ENCODE data around the gene ASPSCR1. TPM values are rescaled to one million over a fixed set of nuclear protein-coding genes. Genes with fewer than 3 reads are reported as not detected.
A peak's percentile ranks its signal among the peaks of the same experiment; 100 is the strongest.

ASPSCR1 gene
- total RNA-seq, 1 donor from 2014 or later, result 27.5 TPM

DNA sequence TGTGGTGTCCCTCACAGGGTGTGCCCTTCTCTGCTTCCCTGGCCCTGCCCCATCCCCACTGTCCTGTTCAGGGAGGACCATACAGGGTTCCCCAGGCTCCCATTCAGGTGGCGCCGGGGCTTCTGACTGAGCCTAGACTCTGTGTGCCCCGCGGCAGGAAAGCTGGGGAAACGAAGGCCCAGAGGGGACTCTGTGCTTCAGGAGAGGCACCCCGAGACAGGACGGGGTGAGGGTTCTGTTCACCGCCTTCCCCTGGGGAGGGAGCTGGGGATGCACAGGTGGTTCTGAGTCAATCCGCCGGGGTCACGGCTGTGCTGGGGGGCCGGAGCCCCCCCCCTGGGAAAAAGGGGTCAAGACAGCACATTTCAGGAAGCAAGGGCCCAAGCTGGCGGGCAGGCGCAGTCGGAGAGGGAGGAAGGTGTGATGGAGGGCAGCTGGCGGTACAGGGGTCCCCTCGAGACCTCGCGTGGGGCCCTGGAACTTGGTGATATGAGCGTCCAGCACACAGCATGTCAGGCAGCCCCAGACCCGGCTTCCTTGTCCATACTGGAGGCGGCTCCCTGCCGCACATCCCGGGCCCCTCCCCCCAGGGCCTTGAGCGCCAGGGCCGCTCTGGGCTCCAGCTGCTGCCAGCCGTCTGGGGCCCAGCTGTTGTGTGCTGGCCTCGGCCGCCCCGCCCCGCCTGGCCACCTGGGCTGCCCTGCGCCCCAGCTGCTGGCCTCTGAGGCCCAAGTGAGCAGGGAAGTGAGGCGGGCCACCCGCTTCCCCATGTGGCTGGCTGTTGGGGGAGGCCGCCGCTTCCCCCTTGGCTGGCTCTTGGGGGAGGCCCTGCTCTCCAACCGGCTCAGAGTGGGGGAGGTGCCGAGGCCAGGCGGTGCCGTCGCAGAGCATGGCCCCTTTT is 10.8 kb upstream of the ASPSCR1 start:
- peak; percentile 78 for DNase-seq
- Histone ChIP-seq H3K9me3 (replicated peaks) (no peaks in the 10 kb centered on the region), H3K36me3 (no peaks in the 10 kb centered on the region), H3K4me3 (no peak overlapping the region), H3K27me3 (ENCODE audit: low read depth) (peaks cover 87% of the 10 kb centered on the region), H3K4me1 (peaks cover 32% of the 10 kb centered on the region), H3K27ac (replicated peaks) (no peak overlapping the region)
- intact Hi-C loops (cut with micrococcal nuclease), result loop anchor here (10.0 kb wide), 1 partner anchor 178 kb away; no protein-coding TSS in a partner anchor
- TF ChIP-seq, protein P1, sequence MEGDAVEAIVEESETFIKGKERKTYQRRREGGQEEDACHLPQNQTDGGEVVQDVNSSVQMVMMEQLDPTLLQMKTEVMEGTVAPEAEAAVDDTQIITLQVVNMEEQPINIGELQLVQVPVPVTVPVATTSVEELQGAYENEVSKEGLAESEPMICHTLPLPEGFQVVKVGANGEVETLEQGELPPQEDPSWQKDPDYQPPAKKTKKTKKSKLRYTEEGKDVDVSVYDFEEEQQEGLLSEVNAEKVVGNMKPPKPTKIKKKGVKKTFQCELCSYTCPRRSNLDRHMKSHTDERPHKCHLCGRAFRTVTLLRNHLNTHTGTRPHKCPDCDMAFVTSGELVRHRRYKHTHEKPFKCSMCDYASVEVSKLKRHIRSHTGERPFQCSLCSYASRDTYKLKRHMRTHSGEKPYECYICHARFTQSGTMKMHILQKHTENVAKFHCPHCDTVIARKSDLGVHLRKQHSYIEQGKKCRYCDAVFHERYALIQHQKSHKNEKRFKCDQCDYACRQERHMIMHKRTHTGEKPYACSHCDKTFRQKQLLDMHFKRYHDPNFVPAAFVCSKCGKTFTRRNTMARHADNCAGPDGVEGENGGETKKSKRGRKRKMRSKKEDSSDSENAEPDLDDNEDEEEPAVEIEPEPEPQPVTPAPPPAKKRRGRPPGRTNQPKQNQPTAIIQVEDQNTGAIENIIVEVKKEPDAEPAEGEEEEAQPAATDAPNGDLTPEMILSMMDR (IDR thresholded peaks at IDR 0.05; ENCODE audit: borderline replicate concordance), result no peak

DNA sequence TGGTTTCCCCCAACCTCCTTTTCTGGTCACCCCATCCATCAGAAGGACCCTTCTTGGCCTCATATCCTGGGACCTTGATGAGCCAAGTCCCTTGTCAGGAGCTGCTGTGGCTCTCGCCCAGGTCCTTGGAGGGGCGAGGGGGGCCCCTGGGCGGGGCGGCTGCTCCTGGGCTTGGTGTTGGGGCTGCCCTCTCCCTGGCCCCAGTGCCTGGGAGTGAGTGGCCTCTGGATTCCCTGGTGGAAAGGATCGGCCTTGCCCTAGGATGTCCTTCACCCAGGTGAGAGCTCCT is 10.2 kb upstream of the ASPSCR1 start:
- Histone ChIP-seq H3K27me3 (ENCODE audit: low read depth) (peaks cover 87% of the 10 kb centered on the region), H3K27ac (replicated peaks) (no peak overlapping the region), H3K4me3 (no peak overlapping the region), H3K4me1 (peaks cover 27% of the 10 kb centered on the region), H3K36me3 (no peaks in the 10 kb centered on the region), H3K9me3 (replicated peaks) (no peaks in the 10 kb centered on the region)
- intact Hi-C loops (cut with micrococcal nuclease), result loop anchor here (10.0 kb wide), 1 partner anchor 178 kb away; no protein-coding TSS in a partner anchor
- TF ChIP-seq, protein P1 (IDR thresholded peaks at IDR 0.05; ENCODE audit: borderline replicate concordance), result no peak
- DNase-seq, result no peak

DNA sequence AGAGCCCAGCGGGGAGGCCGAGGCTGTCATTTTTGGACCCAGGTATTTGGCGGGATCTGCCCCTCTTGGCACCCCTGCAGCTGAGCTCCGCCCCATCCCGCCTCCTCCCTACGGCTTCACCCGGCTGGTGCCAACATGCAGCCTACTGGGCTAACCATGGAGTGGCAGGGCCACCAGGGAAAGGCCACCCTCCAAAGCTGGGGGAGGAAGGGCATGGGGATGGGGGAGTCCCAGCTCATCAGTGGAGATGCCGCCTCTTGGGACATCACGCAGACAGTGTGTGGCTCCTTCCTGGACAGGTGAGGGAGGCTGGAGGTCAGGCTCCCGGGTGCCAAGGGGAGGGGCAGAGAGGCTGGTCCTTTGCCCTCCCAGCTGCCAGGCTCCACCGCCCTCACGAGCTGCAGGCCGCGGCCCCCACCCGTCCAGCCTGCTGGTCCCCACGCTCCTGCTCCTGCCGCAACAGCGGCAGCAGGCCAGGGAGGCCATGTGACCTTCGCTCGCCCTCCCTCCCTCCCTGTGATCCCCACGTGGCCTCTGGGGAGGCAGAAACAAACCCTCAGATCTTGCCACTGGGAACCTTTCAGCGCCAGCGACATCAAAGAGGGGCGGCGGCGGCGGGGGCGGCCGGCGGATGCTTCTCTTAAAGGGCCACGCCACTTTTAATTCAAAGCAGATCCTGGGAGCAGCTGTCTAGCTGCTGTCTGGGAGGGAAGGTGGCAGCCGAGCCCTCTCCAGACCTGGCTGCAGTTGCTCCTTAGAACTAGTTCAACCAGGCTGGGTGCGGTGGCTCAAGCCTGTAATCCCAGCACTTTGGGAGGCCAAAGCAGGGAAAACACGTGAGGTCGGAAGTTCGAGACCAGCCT is 9.7 kb upstream of the ASPSCR1 start:
- Histone ChIP-seq H3K27ac (replicated peaks) (no peak overlapping the region), H3K36me3 (no peaks in the 10 kb centered on the region), H3K27me3 (ENCODE audit: low read depth) (peaks cover 85% of the 10 kb centered on the region), H3K4me1 (peaks cover 26% of the 10 kb centered on the region), H3K9me3 (replicated peaks) (no peaks in the 10 kb centered on the region), H3K4me3 (peak overlapping the region; percentile 34)
- peak; percentile 83 for DNase-seq
- intact Hi-C loops (cut with micrococcal nuclease), result loop anchor here (10.0 kb wide), 1 partner anchor 177 kb away; no protein-coding TSS in a partner anchor
- TF ChIP-seq, protein P1 (IDR thresholded peaks at IDR 0.05; ENCODE audit: borderline replicate concordance), result no peak

DNA sequence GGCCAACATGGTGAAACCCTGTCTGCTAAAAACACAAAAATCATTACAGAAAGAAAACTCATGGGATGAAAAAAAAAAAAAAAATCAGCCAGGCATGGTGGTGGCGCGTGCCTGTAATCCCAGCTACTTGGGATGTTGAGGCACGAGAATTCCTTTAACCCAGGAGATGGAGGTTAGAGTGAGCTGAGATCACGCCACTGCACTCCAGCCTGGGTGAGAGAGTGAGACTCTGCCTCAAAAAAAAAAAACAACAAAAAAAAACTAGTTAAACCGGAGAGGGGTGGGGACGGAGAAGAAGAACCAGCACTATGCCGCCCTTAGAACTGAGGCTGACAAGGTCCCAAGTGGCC is 9.1 kb upstream of the ASPSCR1 start:
- Histone ChIP-seq H3K36me3 (no peaks in the 10 kb centered on the region), H3K27ac (replicated peaks) (no peak overlapping the region), H3K9me3 (replicated peaks) (peaks cover 4% of the 10 kb centered on the region), H3K4me1 (peaks cover 26% of the 10 kb centered on the region), H3K27me3 (ENCODE audit: low read depth) (peaks cover 79% of the 10 kb centered on the region), H3K4me3 (peak overlapping the region; percentile 34)
- intact Hi-C loops (cut with micrococcal nuclease), result loop anchor here (10.0 kb wide), 1 partner anchor 176 kb away; no protein-coding TSS in a partner anchor
- DNase-seq, result no peak
- TF ChIP-seq, protein P1 (IDR thresholded peaks at IDR 0.05; ENCODE audit: borderline replicate concordance), result no peak

Data from left ventricle myocardium inferior (tissue), 1 donor.